ENCODE data around the gene SBNO2. TPM values are rescaled to one million over a fixed set of nuclear protein-coding genes. Genes with fewer than 3 reads are reported as not detected.

Gene SBNO2
- total RNA-seq, 1 experiment from 2014 or later = 46.3 TPM

GRCh38 chr19:1104311-1105007, 69.6 kb downstream of the SBNO2 start:
- peak overlapping the region; percentile 76 to 78 for H3K4me3 Mint-ChIP-seq
- no CpG with 5 or more reads among the region's 93 CpGs for WGBS (ENCODE audit: extremely low coverage, insufficient read length, low lambda C conversion rate)

More at GRCh38 chr19:1104311-1105007, 69.6 kb downstream of the SBNO2 start:
- Histone ChIP-seq H3K23ac (ENCODE audit: insufficient read length, low read depth, low read length) (no peak overlapping the region), H4K5ac (ENCODE audit: insufficient read length, low read depth, low read length) (no peak overlapping the region), H3K9ac (ENCODE audit: extremely low read depth, insufficient read length, low read length) (peak overlapping the region; percentile 65), H2BK12ac (ENCODE audit: insufficient read length, low read depth, low read length) (no peak overlapping the region), H3K56ac (ENCODE audit: insufficient read length, low read depth, low read length) (no peak overlapping the region), H2BK15ac (ENCODE audit: low read depth, low read length) (no peak overlapping the region), H3K4ac (ENCODE audit: low read depth, low read length) (no peak overlapping the region), H3K18ac (ENCODE audit: insufficient read length, low read depth, low read length) (peak overlapping the region; percentile 64), H3K27ac (ENCODE audit: insufficient read length, low read depth, low read length) (no peak overlapping the region), H3K79me2 (ENCODE audit: insufficient read depth, low read length) (no peaks in the 10 kb centered on the region; the same call in 1 of the 2 replicates), H2BK20ac (ENCODE audit: low read depth, low read length, poor library complexity, severe bottlenecking) (no peak overlapping the region), H3K9me3 (ENCODE audit: control insufficient read depth, low read depth, low read length) (no peaks in the 10 kb centered on the region), H3K4me2 (ENCODE audit: insufficient read depth, insufficient read length, low read length) (peak overlapping the region; percentile 51), H2AFZ (ENCODE audit: low read length) (no peak overlapping the region), H4K8ac (replicated peaks; ENCODE audit: insufficient read length, low read depth, low read length) (no peak overlapping the region), H3T11ph (ENCODE audit: low read length) (no peak overlapping the region), H3K79me1 (ENCODE audit: insufficient read depth, low read depth, low read length, poor library complexity, severe bottlenecking) (no peaks in the 10 kb centered on the region), H2AK5ac (ENCODE audit: insufficient read length, low read length) (no peak overlapping the region), H3K14ac (ENCODE audit: insufficient read depth, low read length) (peak overlapping the region; percentile 69; the same call in 1 of the 2 replicates), H3K4me1 (ENCODE audit: insufficient read depth, low read length) (0 out of 2 replicates have a peak, but pooled peaks cover 2% of the 10 kb centered on the region), H3K27me3 (ENCODE audit: insufficient read depth, low read length) (no peaks in the 10 kb centered on the region), H2BK120ac (ENCODE audit: low read depth, low read length, poor library complexity, severe bottlenecking) (no peak overlapping the region), H3K23me2 (ENCODE audit: insufficient read length, low read depth, low read length, poor library complexity, severe bottlenecking) (no peaks in the 10 kb centered on the region), H4K20me1 (ENCODE audit: control insufficient read depth, insufficient read depth, insufficient read length) (no peaks in the 10 kb centered on the region), H2BK5ac (ENCODE audit: insufficient read length, low read length) (no peak overlapping the region), H4K91ac (ENCODE audit: insufficient read length, low read depth, low read length) (no peak overlapping the region)
- Mint-ChIP-seq H3K27me3 (ENCODE audit: low read depth) (no peaks in the 10 kb centered on the region; the same call in 1 of the 2 replicates), H3K4me1 (peaks cover 8 to 18% of the 10 kb centered on the region in 2 experiments), H3K36me3 (ENCODE audit: insufficient read depth in 1 of 3, low read depth in 3 of 3) (peaks cover 0 to 18% (median 7%) of the 10 kb centered on the region in 3 experiments; a peak in 3 of 7 replicates), H3K9me3 (peaks cover 0 to 3% of the 10 kb centered on the region in 2 experiments; a peak in 1 of 5 replicates), H3K27ac (peak overlapping the region in 2 of 3 experiments; percentile 36 to 83; a peak in 2 of 7 replicates)
- TF ChIP-seq CTCF (conservative IDR thresholded peaks at IDR 0.05) = no peak
- DNase-seq = peak; percentile 77
